ENCODE data around the gene TMEM150C. TPM values are rescaled to one million over a fixed set of nuclear protein-coding genes. Genes with fewer than 3 reads are reported as not detected.

Gene TMEM150C
- total RNA-seq, 1 donor = 3.3 TPM

- Histone ChIP-seq H3K4me3 (ENCODE audit: insufficient read depth, low read length) (no peak overlapping the region), H4K20me1 (ENCODE audit: insufficient read depth, low read length) (no peaks in the 10 kb centered on the region), H3K36me3 (ENCODE audit: insufficient read depth, low read length) (no peaks in the 10 kb centered on the region), H3K27ac (ENCODE audit: low read depth, low read length) (no peak overlapping the region), H3K4me1 (ENCODE audit: insufficient read depth, low read length) (no peaks in the 10 kb centered on the region), H3K79me2 (ENCODE audit: insufficient read depth, low read length) (no peaks in the 10 kb centered on the region), H3K27me3 (ENCODE audit: insufficient read depth, low read length) (peaks cover 4% of the 10 kb centered on the region), H2AFZ (ENCODE audit: low read length) (no peak overlapping the region), H3K4me2 (ENCODE audit: insufficient read depth, low read length) (no peak overlapping the region), H3K9me3 (ENCODE audit: low read depth, low read length) (no peaks in the 10 kb centered on the region)
- DNase-seq (ENCODE audit: insufficient read length, low spot score, missing footprints) = no peak
- no peak for TF ChIP-seq CTCF (IDR thresholded peaks at IDR 0.05; ENCODE audit: extremely low read depth, low read depth, low read length)
Observed at GRCh38 chr4:82589756-82590155, 28.0 kb upstream of the TMEM150C start.

- H3K4me1 ChIP-seq (ENCODE audit: insufficient read depth, low read length) = no peaks in the 10 kb centered on the region
Observed at GRCh38 chr4:82588771-82589270, 27.0 kb upstream of the TMEM150C start.

GRCh38 chr4:82587826-82588540, 26.2 kb upstream of the TMEM150C start:
- no peak overlapping the region for H2AFZ ChIP-seq (ENCODE audit: low read length)
- TF ChIP-seq CTCF (IDR thresholded peaks at IDR 0.05; ENCODE audit: extremely low read depth, low read depth, low read length) = no peak
- no peak overlapping the region for H3K4me3 ChIP-seq (ENCODE audit: insufficient read depth, low read length)
- no peak overlapping the region for H3K27ac ChIP-seq (ENCODE audit: low read depth, low read length)
- no peaks in the 10 kb centered on the region for H3K79me2 ChIP-seq (ENCODE audit: insufficient read depth, low read length)
- H4K20me1 ChIP-seq (ENCODE audit: insufficient read depth, low read length) = no peaks in the 10 kb centered on the region
- no peaks in the 10 kb centered on the region for H3K9me3 ChIP-seq (ENCODE audit: low read depth, low read length)
- H3K36me3 ChIP-seq (ENCODE audit: insufficient read depth, low read length) = no peaks in the 10 kb centered on the region
- DNase-seq (ENCODE audit: insufficient read length, low spot score, missing footprints) = no peak
- H3K4me1 ChIP-seq (ENCODE audit: insufficient read depth, low read length) = no peaks in the 10 kb centered on the region
- no peak overlapping the region for H3K4me2 ChIP-seq (ENCODE audit: insufficient read depth, low read length)
- peaks cover 6% of the 10 kb centered on the region for H3K27me3 ChIP-seq (ENCODE audit: insufficient read depth, low read length)

More at GRCh38 chr4:82588771-82589270, 27.0 kb upstream of the TMEM150C start:
- Histone ChIP-seq H3K4me3 (ENCODE audit: insufficient read depth, low read length) (no peak overlapping the region), H3K36me3 (ENCODE audit: insufficient read depth, low read length) (no peaks in the 10 kb centered on the region), H3K9me3 (ENCODE audit: low read depth, low read length) (no peaks in the 10 kb centered on the region), H3K27me3 (ENCODE audit: insufficient read depth, low read length) (peaks cover 4% of the 10 kb centered on the region), H3K4me2 (ENCODE audit: insufficient read depth, low read length) (no peak overlapping the region), H3K27ac (ENCODE audit: low read depth, low read length) (no peak overlapping the region), H2AFZ (ENCODE audit: low read length) (no peak overlapping the region), H3K79me2 (ENCODE audit: insufficient read depth, low read length) (no peaks in the 10 kb centered on the region), H4K20me1 (ENCODE audit: insufficient read depth, low read length) (no peaks in the 10 kb centered on the region)
- no peak for DNase-seq (ENCODE audit: insufficient read length, low spot score, missing footprints)
- no peak for TF ChIP-seq CTCF (IDR thresholded peaks at IDR 0.05; ENCODE audit: extremely low read depth, low read depth, low read length)

- H3K4me2 ChIP-seq (ENCODE audit: insufficient read depth, low read length) = no peak overlapping the region
- H3K27ac ChIP-seq (ENCODE audit: low read depth, low read length) = no peak overlapping the region
- no peak overlapping the region for H3K4me3 ChIP-seq (ENCODE audit: insufficient read depth, low read length)
- no peaks in the 10 kb centered on the region for H4K20me1 ChIP-seq (ENCODE audit: insufficient read depth, low read length)
- no peaks in the 10 kb centered on the region for H3K9me3 ChIP-seq (ENCODE audit: low read depth, low read length)
- H3K4me1 ChIP-seq (ENCODE audit: insufficient read depth, low read length) = no peaks in the 10 kb centered on the region
- no peaks in the 10 kb centered on the region for H3K79me2 ChIP-seq (ENCODE audit: insufficient read depth, low read length)
- no peaks in the 10 kb centered on the region for H3K36me3 ChIP-seq (ENCODE audit: insufficient read depth, low read length)
- no peak for TF ChIP-seq CTCF (IDR thresholded peaks at IDR 0.05; ENCODE audit: extremely low read depth, low read depth, low read length)
- DNase-seq (ENCODE audit: insufficient read length, low spot score, missing footprints) = no peak
- peaks cover 5% of the 10 kb centered on the region for H3K27me3 ChIP-seq (ENCODE audit: insufficient read depth, low read length)
- H2AFZ ChIP-seq (ENCODE audit: low read length) = no peak overlapping the region
Observed at GRCh38 chr4:82585690-82586435, 24.1 kb upstream of the TMEM150C start.

Measured in osteoblast (primary cell).